Suprapubic skin (tissue), 3 donors: ENCODE measurements around the gene PYGL.

Source experiments
- CTCF ChIP-seq, 2 donors: fragments of 200-600 bp in 1 of 2; fragments of 450-650 bp in 1 of 2; sonication (generic) in 1 of 2; IDR thresholded peaks; one replicate each; pipeline ENCODE4 v1.5.1; 2016 to 2019; ENCODE audit warnings: antibody characterized with exemption in 2 of 2, mild to moderate bottlenecking in 1 of 2, moderate library complexity in 1 of 2
- POLR2A ChIP-seq, 2 donors: fragments of 450-650 bp; IDR thresholded peaks; one replicate each; pipeline ENCODE4 v1.6.1; 2017; ENCODE audit warnings: antibody characterized with exemption in 2 of 2, mild to moderate bottlenecking in 2 of 2, moderate library complexity in 2 of 2

- no peak for TF ChIP-seq POLR2A (IDR thresholded peaks at IDR 0.05)
- TF ChIP-seq CTCF (IDR thresholded peaks at IDR 0.05): no peak
These were observed 12.7 kb downstream of the PYGL start for GRCh38 chr14:50931559-50931958.
